HFF-Myc (cell line): Measurements from ENCODE around the gene FEZF2.

Experiments
- DNase-seq: peaks from one replicate; pipeline ENCODE4 v3.0.0-alpha.2; 2011; ENCODE audit warnings: low read depth; ENCODE audit errors: extremely low read depth
- H3K4me3 ChIP-seq: replicated peaks from 2 replicates; pipeline ENCODE4 v1.5.1; 2011; ENCODE audit warnings: low read depth, mild to moderate bottlenecking, control low read depth, low read length
- TF ChIP-seq, protein P1 (sequence below): IDR thresholded peaks from 2 replicates; pipeline ENCODE4 v1.5.1; 2012; ENCODE audit warnings: mild to moderate bottlenecking, low read depth, low read length, control low read depth; ENCODE audit errors: missing control alignments

The FEZF2 gene

DNA sequence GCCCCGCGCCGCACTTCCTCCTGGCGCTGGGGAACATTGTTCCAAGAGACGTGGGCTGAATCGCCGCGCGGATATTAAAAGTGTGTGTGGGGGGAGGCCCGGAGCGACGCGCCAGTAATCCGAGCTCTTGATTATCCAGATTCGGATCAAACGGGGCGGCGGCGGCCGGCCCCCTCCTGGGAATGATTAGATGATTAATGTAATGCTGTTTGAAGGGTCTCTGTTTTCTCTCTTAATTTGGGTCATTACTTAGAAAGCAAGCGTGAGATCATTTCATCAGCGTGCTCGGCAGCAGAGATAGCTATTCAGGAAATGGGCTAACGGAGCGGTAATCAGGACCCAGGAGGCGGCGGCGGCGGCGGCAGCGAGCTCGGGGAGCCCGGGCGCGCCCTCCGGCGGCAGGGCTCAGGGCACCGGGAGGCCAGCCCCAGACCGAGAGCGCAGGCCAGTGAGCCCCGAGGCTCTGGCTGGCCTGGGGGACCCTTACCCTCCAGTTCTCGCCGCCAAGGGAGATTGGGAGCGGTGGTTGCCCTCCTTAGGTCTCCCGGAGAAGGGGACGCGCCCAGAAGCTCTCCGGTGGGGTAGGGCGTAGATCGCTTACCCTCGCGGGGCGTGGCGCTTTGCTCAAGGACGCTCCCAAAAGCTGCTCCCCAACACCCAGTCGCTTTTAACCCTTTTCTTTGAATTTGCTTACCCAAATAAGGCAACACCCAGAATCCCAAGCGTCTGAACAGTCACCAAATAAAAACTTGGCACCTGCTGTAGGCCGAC lies 4.5 kb downstream of the FEZF2 start:
- no peak overlapping the region for H3K4me3 ChIP-seq
- DNase-seq, result no peak
- TF ChIP-seq, protein P1, sequence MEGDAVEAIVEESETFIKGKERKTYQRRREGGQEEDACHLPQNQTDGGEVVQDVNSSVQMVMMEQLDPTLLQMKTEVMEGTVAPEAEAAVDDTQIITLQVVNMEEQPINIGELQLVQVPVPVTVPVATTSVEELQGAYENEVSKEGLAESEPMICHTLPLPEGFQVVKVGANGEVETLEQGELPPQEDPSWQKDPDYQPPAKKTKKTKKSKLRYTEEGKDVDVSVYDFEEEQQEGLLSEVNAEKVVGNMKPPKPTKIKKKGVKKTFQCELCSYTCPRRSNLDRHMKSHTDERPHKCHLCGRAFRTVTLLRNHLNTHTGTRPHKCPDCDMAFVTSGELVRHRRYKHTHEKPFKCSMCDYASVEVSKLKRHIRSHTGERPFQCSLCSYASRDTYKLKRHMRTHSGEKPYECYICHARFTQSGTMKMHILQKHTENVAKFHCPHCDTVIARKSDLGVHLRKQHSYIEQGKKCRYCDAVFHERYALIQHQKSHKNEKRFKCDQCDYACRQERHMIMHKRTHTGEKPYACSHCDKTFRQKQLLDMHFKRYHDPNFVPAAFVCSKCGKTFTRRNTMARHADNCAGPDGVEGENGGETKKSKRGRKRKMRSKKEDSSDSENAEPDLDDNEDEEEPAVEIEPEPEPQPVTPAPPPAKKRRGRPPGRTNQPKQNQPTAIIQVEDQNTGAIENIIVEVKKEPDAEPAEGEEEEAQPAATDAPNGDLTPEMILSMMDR, result peak; percentile 8

DNA sequence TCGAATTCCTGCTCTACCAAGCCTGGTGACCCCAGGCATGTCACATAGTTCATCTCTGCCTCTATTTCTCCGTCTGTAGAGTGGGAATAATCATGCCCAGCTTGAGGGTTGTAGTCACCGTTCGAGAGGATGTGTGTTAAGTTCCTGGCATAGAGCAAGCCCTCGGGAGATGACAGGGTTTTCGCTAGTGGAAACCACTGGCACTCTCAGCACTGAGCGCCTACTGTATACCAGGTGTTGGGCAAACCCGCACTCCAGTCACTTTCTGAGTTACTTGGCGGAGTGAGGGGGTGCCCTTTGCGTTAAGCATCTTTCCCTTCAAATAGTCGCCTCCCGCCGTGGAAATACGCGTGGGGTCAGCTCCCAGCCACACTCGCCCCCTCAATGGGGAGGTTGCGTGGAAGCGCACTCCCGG lies 5.1 kb downstream of the FEZF2 start:
- no peak overlapping the region for H3K4me3 ChIP-seq
- TF ChIP-seq, protein P1, result no peak
- no peak for DNase-seq

DNA sequence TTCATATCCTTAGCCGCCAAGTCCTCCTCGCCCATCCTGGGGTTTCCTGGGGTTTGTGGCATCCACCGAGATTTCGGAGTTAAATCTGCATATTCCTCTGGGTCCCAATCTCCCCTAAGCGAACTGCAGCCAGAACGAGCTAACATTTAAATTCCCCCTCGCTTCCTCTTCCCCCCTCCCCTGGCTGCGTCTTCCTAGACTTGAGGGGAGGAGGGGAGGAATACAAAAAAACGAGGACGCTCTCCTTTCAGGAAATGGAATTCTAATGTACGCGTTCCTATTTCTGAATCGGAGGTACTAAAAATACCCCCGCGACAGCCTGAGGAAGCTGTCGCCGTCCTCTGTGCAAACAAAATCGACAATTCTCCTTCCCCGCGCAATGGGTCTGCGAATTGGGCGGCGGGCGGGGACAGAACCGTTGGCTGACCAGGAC lies 5.6 kb downstream of the FEZF2 start:
- no peak overlapping the region for H3K4me3 ChIP-seq

DNA sequence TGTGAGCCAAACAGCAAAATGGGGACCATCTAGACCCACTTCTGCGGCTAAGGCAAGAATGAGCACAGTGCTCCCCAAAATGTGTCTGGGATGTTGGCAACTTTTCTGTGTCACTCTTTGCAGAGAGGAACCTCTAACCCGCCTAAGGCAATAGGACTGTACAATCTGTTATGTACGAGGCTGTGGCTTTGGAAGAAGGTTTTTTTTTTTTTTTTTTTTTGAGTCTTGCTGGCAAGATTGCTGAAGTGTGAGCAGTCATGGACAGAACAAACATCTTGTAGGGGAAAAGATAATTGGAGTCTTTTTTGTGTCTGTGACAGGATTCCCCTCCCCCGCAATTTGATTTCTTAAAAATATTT lies 7.2 kb downstream of the FEZF2 start:
- DNase-seq, result no peak
- TF ChIP-seq, protein P1, result no peak
- no peak overlapping the region for H3K4me3 ChIP-seq

More for the DNA sequence above, 5.6 kb downstream of the FEZF2 start:
- no peak for DNase-seq
- TF ChIP-seq, protein P1, result no peak

DNA sequence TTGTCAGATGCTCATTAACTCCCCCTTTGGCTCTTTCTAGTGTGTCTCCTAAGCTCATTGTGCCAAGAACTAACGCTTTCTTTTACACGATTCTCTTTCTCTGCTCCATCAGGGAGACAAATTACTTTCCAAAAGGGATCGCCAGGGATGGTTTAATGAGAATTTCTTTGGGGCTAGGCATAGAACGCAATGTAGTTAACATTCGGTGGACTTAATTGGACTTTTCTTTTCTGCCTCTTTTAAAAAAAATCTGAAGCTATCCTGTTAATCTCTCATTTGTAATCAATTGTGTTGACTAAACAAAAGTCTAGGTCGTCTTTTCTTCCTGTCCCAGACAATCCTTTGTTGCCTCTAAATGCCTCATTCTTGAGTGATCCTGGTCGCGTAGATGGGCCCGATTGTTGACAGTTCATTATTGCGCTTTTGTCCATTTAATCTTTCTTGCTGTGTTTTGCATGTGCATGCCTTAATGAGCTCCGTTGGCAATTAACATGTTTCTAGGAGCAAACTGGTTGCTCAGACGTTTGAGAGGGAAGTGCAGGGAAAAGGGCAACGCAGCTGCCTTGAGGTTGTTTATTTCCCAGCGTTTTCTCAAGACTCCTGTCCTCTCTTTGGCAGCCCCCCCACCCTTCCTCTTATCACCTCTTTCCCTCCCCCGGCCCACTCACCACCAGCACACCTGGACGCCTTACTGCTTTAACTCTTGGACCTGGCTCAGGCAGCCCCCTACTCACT lies 7.8 kb downstream of the FEZF2 start:
- TF ChIP-seq, protein P1, result no peak
- no peak for DNase-seq
- H3K4me3 ChIP-seq, result no peak overlapping the region

DNA sequence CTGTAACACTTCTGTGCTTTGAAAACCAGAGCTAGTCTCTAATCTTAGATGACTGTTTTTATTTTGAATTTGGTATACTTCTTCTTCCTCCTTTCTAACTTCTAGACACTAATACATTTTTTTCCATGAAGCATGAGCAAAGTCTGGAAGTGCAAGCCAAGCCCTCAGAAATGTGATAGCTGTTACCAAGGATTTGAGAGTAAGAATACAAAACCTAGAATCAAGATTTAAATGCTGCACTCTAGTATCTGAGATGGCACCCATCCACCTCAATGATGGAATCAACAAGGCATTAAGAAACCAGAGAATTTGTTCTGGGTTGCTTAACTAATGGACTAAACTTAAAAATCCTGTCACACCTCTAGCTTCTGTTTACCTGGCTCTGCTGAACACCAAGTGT lies 9.2 kb downstream of the FEZF2 start:
- TF ChIP-seq, protein P1, result no peak
- no peak for DNase-seq

More for the DNA sequence above, 9.2 kb downstream of the FEZF2 start:
- H3K4me3 ChIP-seq, result no peak overlapping the region
